ENCODE results near the gene PHF24. TPM values are rescaled to one million over a fixed set of nuclear protein-coding genes. Genes with fewer than 3 reads are reported as not detected.

PHF24 gene
- total and polyA plus RNA-seq, 10 of the 15 experiments (the other 5 are each of a cell fraction or from before 2014, with no cell fraction given), result 0.02 to 0.04 TPM; not detected in 8

DNA sequence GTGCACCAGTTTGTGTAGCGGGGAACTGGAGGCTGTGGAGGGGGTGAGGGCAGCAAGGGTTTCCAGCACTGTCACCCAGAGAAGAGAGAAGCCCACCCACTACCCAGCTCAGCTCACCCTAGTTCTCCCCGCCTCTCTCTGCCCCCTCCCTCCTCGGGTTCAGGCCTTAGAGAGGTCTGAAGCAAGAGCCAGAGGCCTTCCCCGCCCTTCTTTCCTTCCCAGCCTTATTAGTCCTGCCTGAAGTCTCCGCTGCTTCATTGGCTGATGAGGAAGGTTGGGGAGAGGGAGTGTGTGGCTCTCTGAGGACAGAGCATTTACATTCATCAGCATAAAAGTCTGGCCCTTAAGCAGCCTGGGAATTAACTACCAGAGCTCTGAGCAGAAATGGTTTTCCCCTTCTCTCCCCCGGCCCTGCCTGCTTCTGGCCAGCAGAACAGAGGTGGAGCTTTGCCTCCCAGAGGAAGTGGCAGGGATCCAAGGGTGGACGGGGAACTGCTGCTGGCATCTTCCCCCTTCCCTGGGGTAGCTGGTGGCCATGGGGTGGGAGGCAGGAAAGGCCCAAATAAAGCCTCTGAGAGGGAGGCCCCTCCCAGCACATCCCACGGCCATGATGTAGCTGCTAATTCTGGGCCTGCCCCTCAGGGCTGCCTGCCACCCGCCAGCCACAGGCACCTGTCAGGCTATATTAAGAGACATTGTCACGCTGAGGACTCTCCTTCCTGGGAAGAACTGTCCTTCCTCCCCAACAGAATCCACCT is 35.6 kb downstream of the PHF24 start (continued):
- TF ChIP-seq TAF1 (IDR thresholded peaks at IDR 0.05; ENCODE audit: borderline replicate concordance, low read depth, low read length), result no peak
- TF ChIP-seq CHD2 (IDR thresholded peaks at IDR 0.05; ENCODE audit: borderline replicate concordance, low read depth, low read length), result no peak
- TF ChIP-seq HDAC6 (IDR thresholded peaks at IDR 0.05; ENCODE audit: unreplicated experiment), result no peak
- TF ChIP-seq SREBF2 (IDR thresholded peaks at IDR 0.05; ENCODE audit: low read length), result no peak
- no peak for TF ChIP-seq ZNF207 (IDR thresholded peaks at IDR 0.05; ENCODE audit: borderline replicate concordance)
- peak; percentile 58; the same call in 1 of the 2 replicates for TF ChIP-seq TCF12 (IDR thresholded peaks at IDR 0.05; ENCODE audit: low read depth, low read length)
- TF ChIP-seq, protein P1, sequence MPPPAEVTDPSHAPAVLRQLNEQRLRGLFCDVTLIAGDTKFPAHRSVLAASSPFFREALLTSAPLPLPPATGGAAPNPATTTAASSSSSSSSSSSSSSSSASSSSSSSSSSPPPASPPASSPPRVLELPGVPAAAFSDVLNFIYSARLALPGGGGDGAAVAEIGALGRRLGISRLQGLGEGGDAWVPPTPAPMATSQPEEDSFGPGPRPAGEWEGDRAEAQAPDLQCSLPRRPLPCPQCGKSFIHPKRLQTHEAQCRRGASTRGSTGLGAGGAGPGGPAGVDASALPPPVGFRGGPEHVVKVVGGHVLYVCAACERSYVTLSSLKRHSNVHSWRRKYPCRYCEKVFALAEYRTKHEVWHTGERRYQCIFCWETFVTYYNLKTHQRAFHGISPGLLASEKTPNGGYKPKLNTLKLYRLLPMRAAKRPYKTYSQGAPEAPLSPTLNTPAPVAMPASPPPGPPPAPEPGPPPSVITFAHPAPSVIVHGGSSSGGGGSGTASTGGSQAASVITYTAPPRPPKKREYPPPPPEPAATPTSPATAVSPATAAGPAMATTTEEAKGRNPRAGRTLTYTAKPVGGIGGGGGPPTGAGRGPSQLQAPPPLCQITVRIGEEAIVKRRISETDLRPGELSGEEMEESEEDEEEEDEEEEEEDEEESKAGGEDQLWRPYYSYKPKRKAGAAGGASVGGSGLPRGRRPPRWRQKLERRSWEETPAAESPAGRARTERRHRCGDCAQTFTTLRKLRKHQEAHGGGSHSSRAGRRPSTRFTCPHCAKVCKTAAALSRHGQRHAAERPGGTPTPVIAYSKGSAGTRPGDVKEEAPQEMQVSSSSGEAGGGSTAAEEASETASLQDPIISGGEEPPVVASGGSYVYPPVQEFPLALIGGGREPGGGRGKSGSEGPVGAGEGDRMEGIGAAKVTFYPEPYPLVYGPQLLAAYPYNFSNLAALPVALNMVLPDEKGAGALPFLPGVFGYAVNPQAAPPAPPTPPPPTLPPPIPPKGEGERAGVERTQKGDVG (CRISPR knock-in tag; IDR thresholded peaks at IDR 0.05), result no peak
- no peak for TF ChIP-seq ZZZ3 (IDR thresholded peaks at IDR 0.05; ENCODE audit: control insufficient read depth, insufficient read length, low read depth)
- TF ChIP-seq ZNF217 (IDR thresholded peaks at IDR 0.05), result no peak
- TF ChIP-seq WRNIP1 (IDR thresholded peaks at IDR 0.05; ENCODE audit: borderline replicate concordance, low read depth, low read length), result no peak
- TF ChIP-seq YY1 (IDR thresholded peaks at IDR 0.05; ENCODE audit: low read depth, low read length), result peak; percentile 41; the same call in 1 of the 2 replicates
- no peak for TF ChIP-seq CEBPB (IDR thresholded peaks at IDR 0.05; ENCODE audit: borderline replicate concordance in 1 of 2, low read depth in 2 of 2, low read length in 2 of 2)
- TF ChIP-seq FOS (IDR thresholded peaks at IDR 0.05; ENCODE audit: borderline replicate concordance, extremely low read depth, insufficient read length), result no peak
- TF ChIP-seq EED (IDR thresholded peaks at IDR 0.05; ENCODE audit: low read depth), result peak; percentile 76; the same call in 1 of the 2 replicates
- TF ChIP-seq, protein P2, sequence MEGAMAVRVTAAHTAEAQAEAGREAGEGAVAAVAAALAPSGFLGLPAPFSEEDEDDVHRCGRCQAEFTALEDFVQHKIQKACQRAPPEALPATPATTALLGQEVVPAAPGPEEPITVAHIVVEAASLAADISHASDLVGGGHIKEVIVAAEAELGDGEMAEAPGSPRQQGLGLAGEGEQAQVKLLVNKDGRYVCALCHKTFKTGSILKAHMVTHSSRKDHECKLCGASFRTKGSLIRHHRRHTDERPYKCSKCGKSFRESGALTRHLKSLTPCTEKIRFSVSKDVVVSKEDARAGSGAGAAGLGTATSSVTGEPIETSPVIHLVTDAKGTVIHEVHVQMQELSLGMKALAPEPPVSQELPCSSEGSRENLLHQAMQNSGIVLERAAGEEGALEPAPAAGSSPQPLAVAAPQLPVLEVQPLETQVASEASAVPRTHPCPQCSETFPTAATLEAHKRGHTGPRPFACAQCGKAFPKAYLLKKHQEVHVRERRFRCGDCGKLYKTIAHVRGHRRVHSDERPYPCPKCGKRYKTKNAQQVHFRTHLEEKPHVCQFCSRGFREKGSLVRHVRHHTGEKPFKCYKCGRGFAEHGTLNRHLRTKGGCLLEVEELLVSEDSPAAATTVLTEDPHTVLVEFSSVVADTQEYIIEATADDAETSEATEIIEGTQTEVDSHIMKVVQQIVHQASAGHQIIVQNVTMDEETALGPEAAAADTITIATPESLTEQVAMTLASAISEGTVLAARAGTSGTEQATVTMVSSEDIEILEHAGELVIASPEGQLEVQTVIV (IDR thresholded peaks at IDR 0.05; ENCODE audit: borderline replicate concordance, partially characterized antibody), result no peak
- TF ChIP-seq, protein P3, sequence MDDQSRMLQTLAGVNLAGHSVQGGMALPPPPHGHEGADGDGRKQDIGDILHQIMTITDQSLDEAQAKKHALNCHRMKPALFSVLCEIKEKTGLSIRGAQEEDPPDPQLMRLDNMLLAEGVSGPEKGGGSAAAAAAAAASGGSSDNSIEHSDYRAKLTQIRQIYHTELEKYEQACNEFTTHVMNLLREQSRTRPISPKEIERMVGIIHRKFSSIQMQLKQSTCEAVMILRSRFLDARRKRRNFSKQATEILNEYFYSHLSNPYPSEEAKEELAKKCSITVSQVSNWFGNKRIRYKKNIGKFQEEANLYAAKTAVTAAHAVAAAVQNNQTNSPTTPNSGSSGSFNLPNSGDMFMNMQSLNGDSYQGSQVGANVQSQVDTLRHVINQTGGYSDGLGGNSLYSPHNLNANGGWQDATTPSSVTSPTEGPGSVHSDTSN (IDR thresholded peaks at IDR 0.05; ENCODE audit: insufficient replicate concordance, low read depth, low read length), result no peak
- no peak for TF ChIP-seq POLR2A (IDR thresholded peaks at IDR 0.05; ENCODE audit: low read depth, low read length)
- TF ChIP-seq CHD4 (IDR thresholded peaks at IDR 0.05), result no peak
- no peak for TF ChIP-seq SIX5 (IDR thresholded peaks at IDR 0.05; ENCODE audit: low read depth, low read length, severe bottlenecking)
- no peak for TF ChIP-seq SIN3A (IDR thresholded peaks at IDR 0.05; ENCODE audit: low read depth, low read length)
- no peak for TF ChIP-seq ZNF622 (IDR thresholded peaks at IDR 0.05)
- no peak for TF ChIP-seq SMC3 (IDR thresholded peaks at IDR 0.05; ENCODE audit: borderline replicate concordance, low read length)
- TF ChIP-seq STAT3 (IDR thresholded peaks at IDR 0.05; ENCODE audit: low read depth, low read length), result no peak
- peak; percentile 65; the same call in 1 of the 2 replicates for TF ChIP-seq ATF7 (IDR thresholded peaks at IDR 0.05; ENCODE audit: low read depth)
- TF ChIP-seq NBN (IDR thresholded peaks at IDR 0.05), result no peak; the same call in 1 of the 2 replicates
